Vagina (tissue), 2 donors: Measurements from ENCODE around the gene JADE3.

Experiments used
- CTCF ChIP-seq, 3 experiments: fragments of 450-650 bp in 2 of 3; fragments of 200-600 bp in 1 of 3; sonication (generic) in 1 of 3; IDR thresholded peaks; one replicate each; pipeline ENCODE4 v1.5.1; 2017 to 2019; ENCODE audit warnings: antibody characterized with exemption in 3 of 3, mild to moderate bottlenecking in 2 of 3, moderate library complexity in 2 of 3
- POLR2AphosphoS5 ChIP-seq, 2 donors: sonication (generic); formaldehyde crosslinking; IDR thresholded peaks; one replicate each; pipeline ENCODE4 v1.9.0; 2017; ENCODE audit warnings: antibody characterized with exemption in 2 of 2, mild to moderate bottlenecking in 2 of 2, low read depth in 1 of 2; ENCODE audit not compliant: insufficient read depth in 1 of 2

GRCh38 chrX:46978341-46979291, 66.4 kb downstream of the JADE3 start:
- TF ChIP-seq CTCF (IDR thresholded peaks at IDR 0.05) (peak; percentile 29 to 39 (median 32)), POLR2AphosphoS5 (IDR thresholded peaks at IDR 0.05; ENCODE audit: insufficient read depth in 1 of 2, low read depth in 1 of 2) (no peak)
